Measurements from ENCODE around the gene SIK2. TPM values are rescaled to one million over a fixed set of nuclear protein-coding genes. Genes with fewer than 3 reads are reported as not detected.

Gene SIK2
- total RNA-seq, 1 donor from 2014 or later = 14.3 TPM

GRCh38 chr11:111727431-111727830 is 125.2 kb downstream of the SIK2 start:
- H3K4me1 Mint-ChIP-seq (ENCODE audit: low read depth, unreplicated experiment) = peaks cover 19% of the 10 kb centered on the region
- no peak overlapping the region for H3K27ac Mint-ChIP-seq (ENCODE audit: unreplicated experiment)
- no peak overlapping the region for H3K4me3 ChIP-seq (ENCODE audit: insufficient read depth, low read depth, low read length)
- H3K4me3 Mint-ChIP-seq (ENCODE audit: unreplicated experiment) = no peak overlapping the region
- H3K36me3 Mint-ChIP-seq (ENCODE audit: low read depth, unreplicated experiment) = peaks cover 30% of the 10 kb centered on the region
- no peaks in the 10 kb centered on the region for H3K79me2 ChIP-seq (ENCODE audit: insufficient read depth, low read length)
- no peaks in the 10 kb centered on the region for H3K9me3 ChIP-seq (ENCODE audit: insufficient read depth, low read depth, low read length)
- no peaks in the 10 kb centered on the region for H3K27me3 Mint-ChIP-seq (ENCODE audit: low read depth, unreplicated experiment)
- no peak overlapping the region for H3K9ac ChIP-seq (ENCODE audit: low read length)
- H2AFZ ChIP-seq (ENCODE audit: low read depth, low read length) = no peak overlapping the region
- no peak overlapping the region for H3K4me2 ChIP-seq (ENCODE audit: low read length)
- H4K20me1 ChIP-seq (ENCODE audit: insufficient read depth, low read length) = no peaks in the 10 kb centered on the region
- FAIRE-seq = no peak
- DNase-seq (ENCODE audit: low read depth) = no peak
- H3K27me3 ChIP-seq (ENCODE audit: insufficient read depth, low read length) = no peaks in the 10 kb centered on the region
- H3K9me3 Mint-ChIP-seq (ENCODE audit: unreplicated experiment) = no peaks in the 10 kb centered on the region
- peaks cover 17% of the 10 kb centered on the region for H3K36me3 ChIP-seq (ENCODE audit: insufficient read depth, low read length)
- H3K4me1 ChIP-seq (ENCODE audit: insufficient read depth, low read length) = peaks cover 18% of the 10 kb centered on the region
- TF ChIP-seq EZH2 (IDR thresholded peaks at IDR 0.05; ENCODE audit: insufficient read depth, low read length) = no peak
- TF ChIP-seq CTCF (IDR thresholded peaks at IDR 0.05; ENCODE audit: insufficient read depth, low read depth, low read length) = no peak
- H3K27ac ChIP-seq (ENCODE audit: low read depth, low read length) = no peak overlapping the region

GRCh38 chr11:111729071-111729830 is 127.0 kb downstream of the SIK2 start:
- Histone ChIP-seq H3K9me3 (ENCODE audit: insufficient read depth, low read depth, low read length) (no peaks in the 10 kb centered on the region), H3K4me3 (ENCODE audit: insufficient read depth, low read depth, low read length) (no peak overlapping the region), H3K4me1 (ENCODE audit: insufficient read depth, low read length) (peaks cover 35% of the 10 kb centered on the region), H4K20me1 (ENCODE audit: insufficient read depth, low read length) (no peaks in the 10 kb centered on the region), H2AFZ (ENCODE audit: low read depth, low read length) (no peak overlapping the region), H3K4me2 (ENCODE audit: low read length) (peak overlapping the region; percentile 51), H3K27ac (ENCODE audit: low read depth, low read length) (no peak overlapping the region), H3K9ac (ENCODE audit: low read length) (peak overlapping the region; percentile 10), H3K27me3 (ENCODE audit: insufficient read depth, low read length) (no peaks in the 10 kb centered on the region), H3K79me2 (ENCODE audit: insufficient read depth, low read length) (no peaks in the 10 kb centered on the region), H3K36me3 (ENCODE audit: insufficient read depth, low read length) (peaks cover 6% of the 10 kb centered on the region)
- peaks cover 21% of the 10 kb centered on the region for H3K36me3 Mint-ChIP-seq (ENCODE audit: low read depth, unreplicated experiment)
- DNase-seq (ENCODE audit: low read depth) = no peak
- no peaks in the 10 kb centered on the region for H3K27me3 Mint-ChIP-seq (ENCODE audit: low read depth, unreplicated experiment)
- FAIRE-seq = no peak
- H3K4me3 Mint-ChIP-seq (ENCODE audit: unreplicated experiment) = no peak overlapping the region
- no peaks in the 10 kb centered on the region for H3K9me3 Mint-ChIP-seq (ENCODE audit: unreplicated experiment)
- TF ChIP-seq EZH2 (IDR thresholded peaks at IDR 0.05; ENCODE audit: insufficient read depth, low read length) (no peak), CTCF (IDR thresholded peaks at IDR 0.05; ENCODE audit: insufficient read depth, low read depth, low read length) (no peak)
- peaks cover 30% of the 10 kb centered on the region for H3K4me1 Mint-ChIP-seq (ENCODE audit: low read depth, unreplicated experiment)
- no peak overlapping the region for H3K27ac Mint-ChIP-seq (ENCODE audit: unreplicated experiment)

GRCh38 chr11:111729831-111730311 is 127.6 kb downstream of the SIK2 start:
- FAIRE-seq = no peak
- Mint-ChIP-seq H3K27me3 (ENCODE audit: low read depth, unreplicated experiment) (no peaks in the 10 kb centered on the region), H3K27ac (ENCODE audit: unreplicated experiment) (no peak overlapping the region), H3K4me3 (ENCODE audit: unreplicated experiment) (no peak overlapping the region), H3K36me3 (ENCODE audit: low read depth, unreplicated experiment) (peaks cover 21% of the 10 kb centered on the region), H3K9me3 (ENCODE audit: unreplicated experiment) (no peaks in the 10 kb centered on the region), H3K4me1 (ENCODE audit: low read depth, unreplicated experiment) (peaks cover 33% of the 10 kb centered on the region)
- H3K4me2 ChIP-seq (ENCODE audit: low read length) = peak overlapping the region; percentile 51
- no peak overlapping the region for H3K4me3 ChIP-seq (ENCODE audit: insufficient read depth, low read depth, low read length)
- H3K4me1 ChIP-seq (ENCODE audit: insufficient read depth, low read length) = peaks cover 41% of the 10 kb centered on the region
- H3K27ac ChIP-seq (ENCODE audit: low read depth, low read length) = peak overlapping the region; percentile 8
- no peaks in the 10 kb centered on the region for H3K9me3 ChIP-seq (ENCODE audit: insufficient read depth, low read depth, low read length)
- H3K27me3 ChIP-seq (ENCODE audit: insufficient read depth, low read length) = no peaks in the 10 kb centered on the region
- H4K20me1 ChIP-seq (ENCODE audit: insufficient read depth, low read length) = no peaks in the 10 kb centered on the region
- TF ChIP-seq EZH2 (IDR thresholded peaks at IDR 0.05; ENCODE audit: insufficient read depth, low read length) (no peak), CTCF (IDR thresholded peaks at IDR 0.05; ENCODE audit: insufficient read depth, low read depth, low read length) (no peak)
- peaks cover under 1% of the 10 kb centered on the region for H3K36me3 ChIP-seq (ENCODE audit: insufficient read depth, low read length)
- peak overlapping the region; percentile 10 for H3K9ac ChIP-seq (ENCODE audit: low read length)
- no peaks in the 10 kb centered on the region for H3K79me2 ChIP-seq (ENCODE audit: insufficient read depth, low read length)
- H2AFZ ChIP-seq (ENCODE audit: low read depth, low read length) = no peak overlapping the region
- peak; percentile 32 for DNase-seq (ENCODE audit: low read depth)
